ENCODE data around the gene MYLK4.

MYLK4 gene

DNA sequence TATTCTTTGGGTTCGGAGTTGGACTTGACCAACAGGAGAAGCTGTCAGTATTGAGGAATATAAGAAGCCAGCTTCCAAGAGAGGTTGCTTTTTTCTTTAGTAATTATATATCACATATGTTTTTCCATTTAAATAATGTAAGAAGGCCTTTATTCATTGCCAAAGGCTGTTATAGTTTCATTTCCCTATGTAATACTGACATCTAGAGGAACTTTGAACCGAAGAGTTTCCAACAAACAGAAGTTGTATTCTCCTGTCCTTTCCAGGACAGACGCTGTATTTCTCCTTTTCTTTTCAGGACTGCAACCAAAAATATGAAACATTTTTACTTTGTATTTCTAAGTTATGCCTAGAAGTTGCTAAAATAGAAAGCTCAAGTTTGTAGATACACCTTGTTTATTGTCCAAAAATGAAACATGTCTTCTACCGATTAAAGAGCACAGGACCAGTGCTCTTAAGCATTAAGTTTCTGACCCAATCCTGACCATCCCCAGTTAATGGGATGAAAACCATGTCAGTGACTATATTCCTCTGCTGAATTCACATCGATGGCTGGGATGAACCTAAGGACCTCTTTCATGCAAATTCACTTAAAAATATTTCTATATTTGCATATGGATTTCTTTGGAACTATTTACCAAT lies 55.1 kb downstream of the MYLK4 start:
- peak in 2 of 3 experiments; percentile 12 to 31 for DNase-seq

DNA sequence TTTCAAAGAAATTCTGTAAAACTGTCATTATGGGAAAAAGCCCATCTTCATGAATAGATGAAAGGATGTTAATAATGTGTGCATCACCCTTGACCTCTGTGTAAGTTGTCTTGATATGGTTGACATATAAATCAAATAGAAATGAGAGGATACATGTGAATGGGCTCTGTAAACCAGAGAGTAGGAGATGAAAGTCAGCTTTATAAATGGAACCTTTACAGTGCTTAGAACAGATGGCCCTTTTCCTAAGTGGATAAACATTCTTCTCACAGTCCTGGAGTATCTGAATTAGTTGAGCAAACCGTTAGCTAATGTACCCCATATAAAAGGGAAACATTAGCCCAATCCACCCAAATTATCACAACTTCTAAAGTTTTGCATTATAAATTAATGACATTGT lies 57.5 kb downstream of the MYLK4 start:
- DNase-seq = no peak

DNA sequence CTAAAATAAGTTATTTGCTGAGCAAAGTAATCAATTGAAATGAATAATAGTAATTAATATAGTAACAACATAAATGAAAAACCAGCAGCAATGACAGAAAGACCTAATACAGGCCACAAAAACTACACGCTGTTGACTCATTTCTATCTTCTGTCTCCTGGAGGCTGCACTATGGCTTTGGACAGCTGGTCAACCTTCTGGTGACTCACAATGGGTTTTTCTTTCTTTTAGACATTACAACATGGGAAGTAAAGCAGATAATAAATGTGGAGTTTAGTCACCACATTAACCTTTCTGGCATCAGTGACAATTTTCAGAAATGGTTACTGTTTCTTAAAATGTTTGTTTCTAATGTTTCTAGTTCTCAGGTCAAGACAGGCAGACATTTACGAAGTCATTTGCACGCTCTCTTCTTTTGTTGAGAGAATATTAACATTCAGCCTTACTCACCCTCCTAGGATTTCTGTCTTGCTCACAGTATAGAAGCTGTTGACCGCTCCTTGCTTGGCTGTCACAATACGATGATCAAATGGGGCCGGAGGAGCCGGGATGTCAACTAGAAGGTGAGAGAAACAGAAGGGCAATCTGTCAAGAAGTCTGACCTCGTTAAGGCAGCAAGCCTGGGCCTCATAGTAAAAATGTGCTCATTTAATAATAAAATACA lies 62.2 kb downstream of the MYLK4 start:
- no peak for DNase-seq

DNA sequence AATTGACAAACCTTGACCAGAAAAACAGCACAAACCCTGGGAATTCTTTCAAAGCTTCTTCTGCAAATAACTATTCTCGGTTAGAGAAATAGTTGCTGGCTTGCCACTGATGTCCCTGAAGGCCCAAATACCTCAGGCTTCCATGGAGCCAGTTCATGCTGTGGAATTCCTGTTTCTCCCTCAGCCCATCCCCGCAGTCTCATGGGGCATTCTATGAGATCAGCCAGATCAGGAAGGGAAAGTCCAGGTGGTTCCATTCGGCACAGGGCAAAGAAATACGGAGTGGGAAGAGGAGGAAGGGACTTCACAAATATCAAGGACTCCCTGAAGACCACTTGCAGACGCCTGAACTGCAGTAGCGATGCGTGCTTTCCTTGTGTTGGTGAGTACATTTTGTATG lies 63.3 kb downstream of the MYLK4 start:
- DNase-seq = no peak

DNA sequence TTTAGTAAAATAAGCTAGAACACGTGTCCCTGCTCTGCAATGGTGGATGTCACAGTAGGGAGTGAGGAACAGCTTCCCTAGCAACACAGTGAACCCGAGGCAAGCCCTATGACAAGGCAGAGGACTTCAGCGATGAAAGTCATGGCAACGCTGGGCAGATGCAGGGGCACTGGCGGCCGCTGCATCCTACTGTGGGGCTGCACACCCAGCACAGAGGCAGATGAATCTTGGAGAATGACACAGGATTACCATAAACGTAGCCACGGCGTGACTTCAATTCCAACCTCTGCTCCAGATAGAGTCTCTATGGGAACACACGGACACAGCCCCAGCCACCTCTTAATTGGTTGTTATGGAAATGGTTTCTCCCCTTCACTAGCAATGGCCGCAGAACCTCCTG lies 64.2 kb downstream of the MYLK4 start:
- peak in 1 of 3 experiments; percentile 35 for DNase-seq

DNA sequence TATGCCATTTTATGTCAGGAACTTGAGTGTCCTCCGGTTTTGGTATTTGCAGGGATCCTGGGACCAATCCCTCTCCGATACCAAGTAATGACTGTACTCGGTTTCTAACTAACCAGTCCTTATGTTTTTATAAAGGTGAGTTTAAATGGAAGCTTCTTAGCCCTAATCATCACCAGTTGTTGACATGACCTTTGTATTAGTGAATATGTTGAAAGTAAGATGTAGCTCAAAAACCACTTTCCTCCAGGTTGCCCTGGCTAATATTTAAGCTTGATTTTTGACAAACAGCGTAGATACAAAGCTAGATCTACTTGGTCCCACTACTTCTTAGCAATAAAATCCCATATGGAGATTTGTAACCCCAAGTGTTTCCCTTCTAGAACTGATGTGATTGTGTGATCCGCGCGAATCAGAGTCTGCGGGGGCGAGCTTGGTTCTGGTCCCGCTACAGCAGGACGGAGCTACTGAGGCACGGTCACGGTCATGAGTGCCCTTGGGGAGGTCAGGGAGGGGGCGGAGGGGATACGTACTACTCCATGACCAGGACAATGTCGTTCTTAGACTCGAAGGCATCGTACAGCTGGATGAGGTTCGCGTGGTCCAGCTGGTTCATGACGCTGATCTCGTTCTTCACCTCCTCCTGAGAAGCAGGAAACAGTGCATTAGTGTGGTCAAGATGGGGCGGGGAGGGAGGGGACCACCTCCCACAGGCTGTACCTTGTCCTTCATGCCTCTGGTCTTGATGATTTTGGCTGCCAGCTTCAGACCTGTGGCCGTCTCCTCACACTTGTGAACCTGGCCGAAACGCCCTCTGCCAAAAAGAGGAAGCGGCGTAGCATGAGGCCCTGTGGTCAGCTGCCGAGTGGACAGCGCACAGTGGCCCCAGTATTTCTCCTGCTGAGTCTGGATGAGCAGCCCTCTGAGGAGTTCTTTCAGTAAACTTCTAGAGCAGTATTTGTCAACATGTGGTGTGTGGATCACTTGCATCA lies 65.7 kb downstream of the MYLK4 start:
- DNase-seq = no peak

DNA sequence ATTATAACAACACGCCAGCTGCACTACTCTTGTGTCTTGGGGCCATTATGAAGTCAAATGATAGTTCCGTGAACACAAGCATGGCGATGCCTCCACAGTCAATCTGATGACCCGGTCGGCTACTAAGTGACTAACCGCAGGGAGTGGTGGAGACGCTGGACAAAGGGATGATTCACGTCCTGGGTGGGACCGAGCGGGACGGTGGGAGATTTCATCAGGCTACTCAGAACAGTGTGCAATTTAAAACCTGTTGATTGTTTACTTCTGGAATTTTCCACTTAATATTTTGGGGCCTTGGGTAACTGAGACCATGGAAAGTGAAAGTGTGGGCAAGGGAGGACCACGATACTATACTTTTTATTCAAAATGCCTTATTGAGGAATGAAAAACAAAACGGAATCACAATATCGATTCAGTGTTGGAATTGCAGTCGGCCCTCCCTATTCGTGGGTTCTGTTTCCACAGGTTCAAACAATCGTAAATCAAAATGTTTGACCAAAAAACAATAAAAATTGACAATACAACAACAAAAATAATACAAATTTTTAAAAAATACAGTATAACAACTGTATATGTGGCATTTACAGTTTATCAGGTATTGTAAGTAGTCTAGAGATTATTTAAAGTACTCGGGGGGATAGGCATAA lies 66.5 kb downstream of the MYLK4 start:
- DNase-seq = no peak

DNA sequence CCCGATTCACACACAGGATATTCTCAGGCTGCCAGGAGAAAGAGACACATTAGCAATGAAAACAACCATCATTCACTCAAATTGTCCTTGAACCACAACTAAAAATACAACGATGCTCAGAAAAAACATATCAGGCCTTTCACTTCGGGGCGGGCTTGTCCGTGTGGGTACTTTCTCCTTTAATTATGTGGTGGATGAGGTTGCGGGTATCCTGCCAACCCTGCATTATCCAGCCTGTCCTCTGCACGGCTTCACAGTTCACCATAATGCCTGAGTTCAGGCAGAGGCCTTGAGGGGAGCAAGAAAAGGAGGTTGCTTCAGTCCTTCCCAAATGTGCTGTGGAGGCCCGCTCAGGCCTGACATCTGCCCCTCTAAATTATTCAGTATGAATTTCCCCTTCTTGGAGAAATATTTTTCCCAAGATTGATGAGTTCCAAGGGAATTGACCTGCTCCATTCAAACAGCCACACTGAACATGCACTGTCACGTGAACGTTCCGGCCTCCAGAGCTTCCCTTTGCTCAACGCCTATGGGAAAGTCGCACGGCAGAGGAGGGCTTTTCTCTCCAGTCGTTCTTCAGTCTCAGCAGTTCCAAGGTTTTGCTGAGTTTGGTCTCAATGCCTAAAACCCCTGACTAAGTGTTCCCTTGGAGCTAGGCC lies 70.3 kb downstream of the MYLK4 start:
- no peak for DNase-seq

DNA sequence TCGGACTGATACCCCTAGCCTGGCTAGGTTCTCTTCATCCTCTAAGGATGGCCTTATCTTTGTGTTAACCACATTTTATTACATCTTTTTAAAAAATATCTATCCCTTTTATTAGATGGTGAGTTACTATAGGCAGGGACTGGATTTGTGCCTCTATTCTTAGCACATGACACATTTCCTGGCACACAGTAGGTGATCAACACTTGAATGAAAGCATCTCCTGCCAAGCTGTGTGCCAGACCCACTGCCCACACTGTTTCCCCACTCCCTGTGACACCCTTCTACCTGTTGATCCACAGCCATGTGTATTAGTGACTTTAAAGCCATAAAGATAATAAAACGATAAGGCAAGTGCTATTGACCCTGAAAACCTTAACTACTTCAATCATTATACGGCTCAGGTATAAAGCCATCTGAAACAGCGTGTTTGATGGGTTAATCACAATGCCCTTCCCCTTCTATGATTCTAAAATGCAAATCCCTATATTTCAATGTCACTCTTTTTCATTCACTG lies 73.6 kb downstream of the MYLK4 start:
- DNase-seq = no peak

DNA sequence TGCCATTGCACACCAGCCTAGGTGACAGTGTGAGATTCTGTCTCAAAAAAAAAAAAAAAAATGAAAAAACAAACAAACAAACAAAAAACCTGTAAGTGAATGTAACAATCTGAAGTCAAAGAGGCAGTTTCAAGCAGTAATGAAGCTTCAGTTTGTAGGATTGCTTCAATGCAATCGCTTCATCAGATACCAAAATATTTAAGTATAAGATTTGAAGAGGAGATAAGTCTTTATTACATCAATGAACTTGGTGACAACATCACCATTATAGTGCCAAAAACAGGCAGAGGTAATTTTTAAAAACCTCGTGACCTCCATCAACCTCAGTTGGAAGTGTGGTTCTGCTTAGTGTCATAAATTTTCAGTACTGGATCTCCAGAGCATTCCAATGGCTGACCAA lies 74.7 kb downstream of the MYLK4 start:
- DNase-seq = no peak

DNA sequence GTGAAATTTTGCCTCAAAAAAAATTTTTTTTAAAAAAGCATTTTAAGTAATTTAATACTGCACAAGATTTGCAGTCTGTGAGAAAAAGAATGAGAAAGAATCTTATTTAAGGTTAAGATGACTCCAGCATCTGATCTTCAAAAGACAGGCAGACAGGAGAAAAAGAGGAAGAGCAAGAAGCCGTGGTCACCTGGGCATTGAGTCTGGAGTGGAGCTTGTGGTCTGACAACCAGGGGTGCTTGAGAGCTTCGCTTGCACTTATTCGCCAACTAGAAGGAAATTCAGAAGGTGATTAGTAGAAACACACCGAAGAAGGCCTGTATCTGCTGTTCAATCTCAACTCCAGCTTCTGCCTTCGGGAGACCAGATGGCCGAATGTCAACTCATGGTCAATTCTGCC lies 75.9 kb downstream of the MYLK4 start:
- no peak for DNase-seq

DNA sequence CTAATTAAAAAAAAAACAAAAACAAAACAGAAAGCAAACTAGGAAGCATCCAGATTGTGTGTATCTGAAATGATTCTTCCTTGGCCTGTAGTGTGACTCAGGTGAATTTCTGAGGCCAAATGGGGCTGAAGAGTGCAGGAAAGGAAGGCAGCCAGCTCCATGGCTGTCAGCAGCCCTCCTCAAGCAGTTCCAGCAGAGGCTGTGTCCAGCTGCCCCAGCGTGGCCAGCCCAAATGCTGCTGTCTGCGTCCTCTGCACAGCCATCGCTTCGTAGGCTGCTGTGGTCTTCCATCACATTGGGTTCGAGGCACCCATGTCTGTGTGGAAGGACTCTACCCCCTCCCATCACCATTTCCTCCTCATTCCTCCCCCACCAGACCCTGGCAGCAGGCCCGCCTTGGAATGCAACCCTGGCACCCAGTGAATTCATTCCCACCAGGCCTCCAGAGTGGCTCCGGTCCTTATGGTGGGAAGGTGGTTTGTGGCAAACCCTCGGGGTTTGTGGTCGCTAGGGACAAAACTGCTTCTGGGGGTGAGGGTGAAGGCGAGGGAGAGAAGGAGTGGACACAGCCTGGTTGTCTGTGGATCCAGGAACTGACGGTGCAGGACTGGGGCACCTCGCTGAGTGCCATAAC lies 81.5 kb downstream of the MYLK4 start:
- no peak for DNase-seq

DNA sequence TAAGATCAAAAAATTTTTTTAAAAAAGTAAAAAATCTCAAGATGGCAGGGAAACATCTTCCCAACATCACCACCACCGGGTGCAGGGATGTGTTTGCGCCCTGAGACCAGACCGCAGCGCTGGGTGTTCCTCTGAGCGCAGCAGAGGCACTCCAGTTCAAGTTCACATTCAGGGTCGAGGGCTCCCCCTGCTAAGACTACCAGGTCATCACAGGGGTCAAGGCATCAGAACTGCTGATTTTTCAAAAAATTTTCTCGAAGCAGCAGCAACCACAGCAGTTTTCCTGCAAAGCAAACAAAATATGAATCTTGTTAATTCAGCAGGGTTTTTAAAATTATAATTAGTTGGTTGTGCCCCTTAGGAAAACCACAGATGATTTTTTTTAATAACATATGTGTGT lies 83.1 kb downstream of the MYLK4 start:
- no peak for DNase-seq

DNA sequence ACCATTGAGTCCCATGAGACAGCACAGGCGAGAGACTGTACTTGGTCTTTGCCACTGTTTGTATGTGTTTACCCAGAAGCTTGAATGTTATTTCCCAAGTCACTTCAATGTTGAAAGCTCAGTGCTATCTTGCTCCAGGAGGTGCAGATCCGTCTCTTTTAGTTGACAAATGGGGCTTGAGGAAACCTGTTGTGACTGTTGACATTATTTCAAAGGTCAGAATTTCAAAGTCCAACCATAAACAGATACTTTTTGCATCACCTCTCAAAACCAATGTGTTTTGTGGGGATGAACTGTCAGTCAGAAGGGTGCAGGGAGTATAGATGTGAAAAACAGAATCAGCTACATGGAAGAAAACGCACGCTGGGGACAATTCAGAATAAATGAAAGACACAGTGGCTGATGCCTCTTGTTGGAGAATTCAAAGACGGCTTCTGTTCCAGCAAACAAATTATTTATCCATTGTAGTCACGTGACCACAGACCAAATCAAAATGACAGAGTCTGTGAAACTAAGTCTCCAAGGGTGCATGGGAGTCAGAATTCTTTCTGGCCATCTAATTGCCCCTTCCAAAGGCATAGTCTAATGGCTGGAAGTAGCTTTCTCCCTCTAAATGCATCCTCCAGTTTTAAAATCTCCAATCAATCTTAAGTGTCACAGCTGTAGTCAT lies 83.7 kb downstream of the MYLK4 start:
- no peak for DNase-seq

DNA sequence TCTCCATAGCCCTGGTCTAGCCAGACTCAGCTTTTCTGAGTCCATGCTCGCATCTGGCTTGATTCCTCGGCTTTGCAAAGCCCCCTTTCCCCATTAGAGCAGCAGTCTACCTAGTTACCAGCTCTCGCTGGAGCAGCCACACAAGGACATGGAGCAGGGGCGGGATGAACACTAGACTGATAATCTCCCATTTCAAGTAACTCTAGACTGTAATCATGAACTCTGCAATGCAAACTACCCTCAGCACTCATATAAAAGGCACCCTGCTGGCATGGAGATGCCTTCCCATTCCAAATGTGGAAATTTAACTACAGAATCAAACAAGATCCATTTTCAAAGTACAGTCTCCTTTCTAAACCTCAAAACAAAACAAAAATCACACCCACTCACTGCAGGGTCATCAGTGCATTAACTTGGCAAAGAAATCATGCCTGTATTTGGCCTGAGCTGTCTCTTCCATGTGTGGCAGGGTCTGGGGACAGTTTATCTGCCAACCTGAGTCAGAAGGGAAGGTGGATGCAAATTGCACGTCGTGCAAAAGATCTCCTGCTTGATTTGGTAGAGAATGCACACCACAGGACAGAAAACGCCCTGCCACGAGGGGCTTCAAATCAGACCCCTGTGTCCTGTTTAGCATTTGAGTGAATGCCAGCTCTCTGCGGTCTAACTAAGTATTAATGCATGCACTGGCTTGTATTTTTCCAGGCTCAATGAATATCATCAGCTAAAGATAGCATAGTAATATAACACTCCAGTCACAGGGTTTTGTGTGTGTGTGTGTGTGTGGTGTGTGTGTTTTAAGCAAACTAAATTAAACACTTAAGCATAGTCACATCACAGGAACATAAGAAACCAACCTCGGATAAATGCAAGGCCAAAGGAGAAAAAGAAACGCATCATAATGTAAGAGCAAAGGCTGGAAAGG lies 85.3 kb downstream of the MYLK4 start:
- peak in 2 of 3 experiments; percentile 3 to 73 for DNase-seq

DNA sequence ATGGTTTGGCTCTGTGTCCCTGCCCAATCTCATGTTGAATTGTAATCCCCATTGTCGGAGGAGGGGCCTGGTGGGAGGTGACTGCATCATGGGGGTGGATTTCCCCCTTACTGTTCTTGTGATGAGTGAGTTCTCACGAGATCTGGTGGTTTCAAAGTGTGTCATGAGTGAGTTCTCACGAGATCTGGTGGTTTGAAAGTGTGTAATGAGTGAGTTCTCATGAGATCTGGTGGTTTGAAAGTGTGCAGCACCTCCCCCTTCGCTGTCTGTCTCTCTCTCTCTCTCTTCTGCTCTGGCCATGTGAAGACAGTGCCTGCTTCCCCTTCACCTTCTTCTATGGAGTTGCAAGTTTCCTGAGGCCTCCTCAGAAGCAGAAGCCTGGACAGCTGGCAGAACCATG lies 87.6 kb downstream of the MYLK4 start:
- DNase-seq = no peak

DNA sequence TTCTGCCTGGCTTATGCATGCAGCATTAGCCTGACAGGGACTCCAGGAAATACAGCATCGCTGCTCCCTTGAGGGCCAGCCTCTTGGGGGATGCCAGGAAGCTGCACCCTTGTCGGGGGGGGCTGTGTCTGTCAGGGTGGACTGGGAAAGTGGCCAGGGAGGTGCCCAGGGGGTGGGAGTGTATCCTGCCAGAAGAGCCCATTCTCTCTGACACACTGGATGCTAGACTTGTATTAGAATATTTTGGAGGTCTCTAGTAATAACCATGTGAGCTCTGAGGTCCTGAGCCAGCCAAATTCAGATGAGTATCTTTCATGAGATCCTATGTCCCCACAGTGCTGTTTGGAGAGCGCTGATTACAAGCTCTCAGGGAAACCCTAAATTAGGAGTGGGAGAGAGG lies 89.1 kb downstream of the MYLK4 start:
- DNase-seq = no peak

DNA sequence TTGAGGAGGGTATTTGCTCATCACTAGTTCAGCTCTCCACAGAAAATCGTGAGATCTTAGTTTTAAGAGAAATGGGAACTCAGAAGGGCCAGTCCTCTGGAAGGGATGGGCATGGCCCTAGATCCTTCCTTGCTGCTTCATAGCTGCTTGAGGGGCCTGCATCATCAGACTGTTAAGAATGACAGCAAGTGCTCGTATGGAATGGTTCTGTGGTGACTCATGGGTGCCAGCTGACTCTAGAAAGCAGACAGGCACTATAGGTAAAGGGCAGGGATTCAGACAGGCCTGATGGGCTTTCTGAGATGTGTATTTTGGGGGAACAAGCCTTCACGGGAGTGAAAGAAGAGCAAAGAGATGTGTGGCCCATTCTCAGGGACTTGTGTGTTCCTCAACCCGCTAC lies 90.8 kb downstream of the MYLK4 start:
- DNase-seq = no peak

DNA sequence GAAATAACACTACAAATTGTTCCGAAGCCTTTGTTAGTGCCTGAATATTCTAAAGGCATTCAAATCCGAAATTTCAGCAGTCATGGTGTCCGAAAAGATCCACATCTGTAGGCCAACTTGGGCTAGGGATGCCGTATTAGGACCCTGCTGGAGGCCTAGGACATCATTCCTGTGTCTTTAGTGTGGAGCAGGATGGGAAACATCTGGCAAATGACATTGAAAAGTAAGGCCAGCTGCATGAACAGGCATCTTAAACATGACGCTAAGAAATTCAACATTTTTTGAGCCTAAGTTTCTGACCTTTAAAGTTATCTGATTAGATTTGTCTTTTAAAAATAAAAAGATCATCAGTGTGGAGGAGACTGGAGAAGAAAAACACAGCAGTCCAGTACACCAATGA lies 91.3 kb downstream of the MYLK4 start:
- DNase-seq = no peak

DNA sequence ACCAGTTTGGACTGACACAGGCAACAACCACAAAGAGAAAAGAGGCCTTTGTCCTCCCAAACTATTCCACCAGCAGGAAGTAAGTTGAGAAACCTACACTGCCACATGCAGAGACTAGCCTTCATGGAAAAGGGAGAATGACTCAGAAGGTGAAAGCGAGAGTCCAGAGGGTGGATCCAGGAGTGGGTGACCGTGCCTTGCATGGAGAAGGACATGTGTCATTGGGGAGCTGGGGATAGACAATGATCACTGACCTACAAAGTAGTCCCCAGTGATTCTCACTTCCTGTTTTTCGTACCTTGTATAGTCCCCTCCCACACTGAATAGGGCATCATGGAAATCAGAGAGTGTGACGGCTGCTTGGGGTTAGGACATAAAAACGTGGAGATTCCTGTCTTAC lies 91.9 kb downstream of the MYLK4 start:
- DNase-seq = no peak

Measured in NCI-H1417 (cell line).